ENCODE data around the gene ZNF92. TPM values are rescaled to one million over a fixed set of nuclear protein-coding genes. Genes with fewer than 3 reads are reported as not detected.
"Not testable (repeated sequence)": the region's sequence is repeated elsewhere in the genome, so short reads cannot be mapped to it uniquely, and the experiment has no call there.

ZNF92 gene
- total RNA-seq, 1 experiment from 2014 or later: 18.0 TPM

DNA sequence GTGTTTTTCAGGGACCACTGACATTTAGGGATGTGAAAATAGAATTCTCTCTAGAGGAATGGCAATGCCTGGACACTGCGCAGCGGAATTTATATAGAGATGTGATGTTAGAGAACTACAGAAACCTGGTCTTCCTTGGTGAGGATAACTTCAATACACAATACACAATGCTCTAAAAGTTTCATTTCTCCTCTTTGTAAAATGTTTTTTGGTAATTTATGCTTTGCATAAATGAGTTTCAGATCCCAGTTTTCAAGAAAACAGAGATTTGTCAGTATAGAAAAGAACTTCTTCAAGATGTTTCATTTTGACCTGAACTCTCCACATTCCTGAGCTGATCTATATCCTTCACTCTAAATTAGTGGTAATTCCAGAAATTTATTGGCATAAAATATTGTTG is 14.2 kb downstream of the ZNF92 start:
- H3K36me3 Mint-ChIP-seq (ENCODE audit: insufficient read depth, unreplicated experiment): peaks cover 37% of the 10 kb centered on the region

DNA sequence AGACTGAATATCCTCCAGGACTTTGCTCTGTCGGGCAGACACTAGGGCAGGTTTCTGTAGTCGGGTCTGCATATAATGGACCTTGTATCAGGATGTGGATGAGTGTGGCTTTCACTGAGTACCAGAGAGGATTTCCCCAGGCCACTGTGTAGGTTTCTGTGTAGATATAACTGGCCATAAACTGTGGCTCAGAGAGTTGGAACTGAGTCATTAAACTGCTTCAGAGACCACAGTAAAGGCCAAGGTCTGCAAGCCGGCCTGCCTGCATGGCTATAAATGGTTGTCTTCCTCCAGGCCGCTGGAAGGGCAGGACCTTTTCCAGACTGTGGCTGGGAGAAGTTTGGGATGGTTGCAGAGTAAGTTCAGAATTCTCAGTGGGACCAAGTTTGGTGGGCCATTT is 16.9 kb downstream of the ZNF92 start:
- ChIA-PET POLR2A (no interaction called here), CTCF (no interaction called here)
- Histone ChIP-seq H3K27me3 (replicated peaks; ENCODE audit: control insufficient read depth, insufficient read depth, low read length) (no peaks in the 10 kb centered on the region), H3K4me1 (no peaks in the 10 kb centered on the region), H3K4me3 (ENCODE audit: low read depth, low read length) (no peak overlapping the region), H3K36me3 (ENCODE audit: control insufficient read depth, insufficient read depth, low read length) (peaks cover 2% of the 10 kb centered on the region; the same call in 1 of the 2 replicates), H3K9me3 (no peaks in the 10 kb centered on the region)
- no TSS peak for BruUV-seq (replicated peaks)
- H3K9me3 Mint-ChIP-seq (ENCODE audit: unreplicated experiment): no peaks in the 10 kb centered on the region
- intact Hi-C loops (cut with micrococcal nuclease; ENCODE audit: unreplicated experiment): loop anchor here (10.0 kb wide), 1 partner anchor 176 kb away; no protein-coding TSS in a partner anchor
- no peak for DNase-seq
- no peaks in the 10 kb centered on the region for H3K4me1 Mint-ChIP-seq (ENCODE audit: low read depth, unreplicated experiment)
- peaks cover 39% of the 10 kb centered on the region for H3K36me3 Mint-ChIP-seq (ENCODE audit: insufficient read depth, unreplicated experiment)
- no peaks in the 10 kb centered on the region for H3K27me3 Mint-ChIP-seq (ENCODE audit: insufficient read depth, unreplicated experiment)
- TF ChIP-seq, protein P1, sequence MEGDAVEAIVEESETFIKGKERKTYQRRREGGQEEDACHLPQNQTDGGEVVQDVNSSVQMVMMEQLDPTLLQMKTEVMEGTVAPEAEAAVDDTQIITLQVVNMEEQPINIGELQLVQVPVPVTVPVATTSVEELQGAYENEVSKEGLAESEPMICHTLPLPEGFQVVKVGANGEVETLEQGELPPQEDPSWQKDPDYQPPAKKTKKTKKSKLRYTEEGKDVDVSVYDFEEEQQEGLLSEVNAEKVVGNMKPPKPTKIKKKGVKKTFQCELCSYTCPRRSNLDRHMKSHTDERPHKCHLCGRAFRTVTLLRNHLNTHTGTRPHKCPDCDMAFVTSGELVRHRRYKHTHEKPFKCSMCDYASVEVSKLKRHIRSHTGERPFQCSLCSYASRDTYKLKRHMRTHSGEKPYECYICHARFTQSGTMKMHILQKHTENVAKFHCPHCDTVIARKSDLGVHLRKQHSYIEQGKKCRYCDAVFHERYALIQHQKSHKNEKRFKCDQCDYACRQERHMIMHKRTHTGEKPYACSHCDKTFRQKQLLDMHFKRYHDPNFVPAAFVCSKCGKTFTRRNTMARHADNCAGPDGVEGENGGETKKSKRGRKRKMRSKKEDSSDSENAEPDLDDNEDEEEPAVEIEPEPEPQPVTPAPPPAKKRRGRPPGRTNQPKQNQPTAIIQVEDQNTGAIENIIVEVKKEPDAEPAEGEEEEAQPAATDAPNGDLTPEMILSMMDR (IDR thresholded peaks at IDR 0.05; ENCODE audit: insufficient read depth in 1 of 2, low read depth in 1 of 2, low read length in 1 of 2, severe bottlenecking in 1 of 2, unreplicated experiment in 1 of 2): no peak
- no peak overlapping the region for H3K27ac Mint-ChIP-seq (ENCODE audit: unreplicated experiment)
- H3K4me3 Mint-ChIP-seq (ENCODE audit: unreplicated experiment): no peak overlapping the region

More for the DNA sequence above, 14.2 kb downstream of the ZNF92 start:
- intact Hi-C loops (cut with micrococcal nuclease; ENCODE audit: unreplicated experiment): no loop called here
- Histone ChIP-seq H3K36me3 (ENCODE audit: control insufficient read depth, insufficient read depth, low read length) (peaks cover 2% of the 10 kb centered on the region; the same call in 1 of the 2 replicates), H3K9me3 (no peaks in the 10 kb centered on the region), H3K4me1 (no peaks in the 10 kb centered on the region), H3K27me3 (replicated peaks; ENCODE audit: control insufficient read depth, insufficient read depth, low read length) (no peaks in the 10 kb centered on the region), H3K4me3 (ENCODE audit: low read depth, low read length) (no peak overlapping the region)
- POLR2A ChIA-PET: no interaction called here
- BruUV-seq (replicated peaks): no TSS peak
- no peaks in the 10 kb centered on the region for H3K9me3 Mint-ChIP-seq (ENCODE audit: unreplicated experiment)
- no peak overlapping the region for H3K4me3 Mint-ChIP-seq (ENCODE audit: unreplicated experiment)
- TF ChIP-seq, protein P1 (IDR thresholded peaks at IDR 0.05; ENCODE audit: insufficient read depth in 1 of 2, low read depth in 1 of 2, low read length in 1 of 2, severe bottlenecking in 1 of 2, unreplicated experiment in 1 of 2): no peak
- DNase-seq: no peak
- CTCF ChIA-PET: no interaction called here
- H3K27me3 Mint-ChIP-seq (ENCODE audit: insufficient read depth, unreplicated experiment): no peaks in the 10 kb centered on the region
- peaks cover 3% of the 10 kb centered on the region for H3K4me1 Mint-ChIP-seq (ENCODE audit: low read depth, unreplicated experiment)
- no peak overlapping the region for H3K27ac Mint-ChIP-seq (ENCODE audit: unreplicated experiment)

DNA sequence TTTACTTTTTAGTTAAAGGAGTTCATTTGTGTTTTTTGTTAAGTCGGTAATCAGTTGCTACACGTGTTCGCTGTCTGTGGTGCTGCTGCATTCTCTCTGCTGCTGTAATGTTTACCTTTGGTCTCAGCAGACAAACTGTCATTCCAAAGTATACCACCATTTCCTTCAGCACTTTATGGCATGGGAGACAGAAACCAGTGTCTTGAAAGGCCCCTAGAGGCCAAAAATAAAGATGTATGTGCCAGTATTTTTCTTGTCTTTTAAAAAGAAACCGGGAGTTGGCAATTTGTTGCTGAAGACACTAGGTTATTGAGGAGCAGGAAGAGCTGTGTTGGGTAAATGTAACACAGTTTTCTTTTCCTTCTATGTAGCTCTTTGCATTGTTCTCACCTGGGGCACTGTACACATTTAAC is 24.1 kb downstream of the ZNF92 start:
- TF ChIP-seq, protein P1 (IDR thresholded peaks at IDR 0.05; ENCODE audit: insufficient read depth in 1 of 2, low read depth in 1 of 2, low read length in 1 of 2, severe bottlenecking in 1 of 2, unreplicated experiment in 1 of 2): peak; percentile 43 to 55
- ChIA-PET POLR2A (interaction anchor here (1.9 kb wide), 1 partner anchor 24 kb away, joined by 6 read pairs; the partner anchor contains the start of gene ZNF92), CTCF (no interaction called here)
- H3K9me3 ChIP-seq: peaks cover 13% of the 10 kb centered on the region; the same call in 1 of the 2 replicates
- intact Hi-C loops (cut with micrococcal nuclease; ENCODE audit: unreplicated experiment): loop anchor here (1.0 to 10.0 kb wide), 4 partner anchors 24 to 391 kb away; partner anchors contain the start of genes ERV3-1 and ZNF92
- Mint-ChIP-seq H3K27ac (ENCODE audit: unreplicated experiment) (no peak overlapping the region), H3K36me3 (ENCODE audit: insufficient read depth, unreplicated experiment) (peaks cover 48% of the 10 kb centered on the region), H3K9me3 (ENCODE audit: unreplicated experiment) (no peaks in the 10 kb centered on the region), H3K4me1 (ENCODE audit: low read depth, unreplicated experiment) (peaks cover 14% of the 10 kb centered on the region), H3K27me3 (ENCODE audit: insufficient read depth, unreplicated experiment) (no peaks in the 10 kb centered on the region), H3K4me3 (ENCODE audit: unreplicated experiment) (peak overlapping the region; percentile 22)
- peaks cover 17% of the 10 kb centered on the region for H3K4me1 ChIP-seq
- BruUV-seq (replicated peaks): no TSS peak
- H3K27me3 ChIP-seq (replicated peaks; ENCODE audit: control insufficient read depth, insufficient read depth, low read length): no peaks in the 10 kb centered on the region
- H3K4me3 ChIP-seq (ENCODE audit: low read depth, low read length): no peak overlapping the region
- H3K36me3 ChIP-seq (ENCODE audit: control insufficient read depth, insufficient read depth, low read length): no peaks in the 10 kb centered on the region; the same call in 1 of the 2 replicates
- DNase-seq: peak; percentile 63 to 69

DNA sequence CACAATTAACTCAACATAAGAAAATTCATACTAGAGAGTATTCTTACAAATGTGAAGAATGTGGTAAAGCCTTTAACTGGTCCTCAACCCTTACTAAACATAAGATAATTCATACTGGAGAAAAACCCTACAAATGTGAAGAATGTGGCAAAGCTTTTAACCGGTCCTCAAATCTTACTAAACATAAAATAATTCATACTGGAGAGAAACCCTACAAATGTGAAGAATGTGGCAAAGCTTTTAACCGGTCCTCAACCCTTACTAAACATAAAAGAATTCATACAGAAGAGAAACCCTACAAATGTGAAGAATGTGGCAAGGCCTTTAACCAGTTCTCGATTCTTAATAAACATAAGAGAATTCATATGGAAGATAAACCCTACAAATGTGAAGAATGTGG is 25.0 kb downstream of the ZNF92 start:
- intact Hi-C loops (cut with micrococcal nuclease; ENCODE audit: unreplicated experiment): loop anchor here (10.0 kb wide), 1 partner anchor 184 kb away; no protein-coding TSS in a partner anchor
- TSS peak; percentile 8 for BruUV-seq (replicated peaks)
- H3K27ac Mint-ChIP-seq (ENCODE audit: unreplicated experiment); H3K36me3 ChIP-seq (ENCODE audit: control insufficient read depth, insufficient read depth, low read length); POLR2A ChIA-PET; DNase-seq; H3K9me3 Mint-ChIP-seq (ENCODE audit: unreplicated experiment); H3K4me3 ChIP-seq (ENCODE audit: low read depth, low read length); H3K27me3 Mint-ChIP-seq (ENCODE audit: insufficient read depth, unreplicated experiment); CTCF ChIA-PET; H3K4me3 Mint-ChIP-seq (ENCODE audit: unreplicated experiment); H3K27me3 ChIP-seq (replicated peaks; ENCODE audit: control insufficient read depth, insufficient read depth, low read length): not testable (repeated sequence)
- peaks cover 48% of the 10 kb centered on the region for H3K36me3 Mint-ChIP-seq (ENCODE audit: insufficient read depth, unreplicated experiment)
- Histone ChIP-seq H3K9me3 (peaks cover 19% of the 10 kb centered on the region; the same call in 1 of the 2 replicates), H3K4me1 (peaks cover 17% of the 10 kb centered on the region)
- peaks cover 14% of the 10 kb centered on the region for H3K4me1 Mint-ChIP-seq (ENCODE audit: low read depth, unreplicated experiment)

DNA sequence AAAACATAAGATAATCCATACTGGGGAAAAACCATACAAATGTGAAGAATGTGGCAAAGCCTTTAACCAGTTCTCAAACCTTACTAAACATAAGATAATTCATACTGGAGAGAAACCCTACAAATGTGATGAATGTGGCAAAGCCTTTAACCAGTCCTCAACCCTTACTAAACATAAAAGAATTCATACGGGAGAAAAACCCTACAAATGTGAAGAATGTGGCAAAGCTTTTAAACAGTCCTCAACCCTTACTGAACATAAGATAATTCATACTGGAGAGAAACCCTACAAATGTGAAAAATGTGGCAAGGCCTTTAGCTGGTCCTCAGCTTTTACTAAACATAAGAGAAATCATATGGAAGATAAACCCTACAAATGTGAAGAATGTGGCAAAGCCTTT is 25.4 kb downstream of the ZNF92 start:
- H3K9me3 Mint-ChIP-seq (ENCODE audit: unreplicated experiment); H3K4me3 Mint-ChIP-seq (ENCODE audit: unreplicated experiment); H3K27me3 ChIP-seq (replicated peaks; ENCODE audit: control insufficient read depth, insufficient read depth, low read length); BruUV-seq (replicated peaks); POLR2A ChIA-PET; H3K27ac Mint-ChIP-seq (ENCODE audit: unreplicated experiment); H3K27me3 Mint-ChIP-seq (ENCODE audit: insufficient read depth, unreplicated experiment); DNase-seq; H3K36me3 ChIP-seq (ENCODE audit: control insufficient read depth, insufficient read depth, low read length); CTCF ChIA-PET; H3K4me3 ChIP-seq (ENCODE audit: low read depth, low read length): not testable (repeated sequence)
- peaks cover 48% of the 10 kb centered on the region for H3K36me3 Mint-ChIP-seq (ENCODE audit: insufficient read depth, unreplicated experiment)
- peaks cover 17% of the 10 kb centered on the region for H3K4me1 ChIP-seq
- H3K4me1 Mint-ChIP-seq (ENCODE audit: low read depth, unreplicated experiment): peaks cover 14% of the 10 kb centered on the region
- intact Hi-C loops (cut with micrococcal nuclease; ENCODE audit: unreplicated experiment): loop anchor here (10.0 kb wide), 1 partner anchor 184 kb away; no protein-coding TSS in a partner anchor
- H3K9me3 ChIP-seq: peaks cover 23% of the 10 kb centered on the region; the same call in 1 of the 2 replicates
